Fibroblast of lung (primary cell): Measurements from ENCODE around the gene KRT25. TPM values are rescaled to one million over a fixed set of nuclear protein-coding genes. Genes with fewer than 3 reads are reported as not detected.

Experiments used
- DNase-seq, 2 donors: peaks; one replicate each; pipeline versions ENCODE4 v3.0.0 to v3.0.0-alpha.2; 2010; ENCODE audit warnings: low read depth in 2 of 2
- H2AFZ ChIP-seq: 2 replicates; pipeline ENCODE4 v1.5.1; 2012; ENCODE audit warnings: low read length, control low read depth, inconsistent platforms
- H3K27ac ChIP-seq: 2 replicates; pipeline ENCODE4 v1.5.1; 2011; ENCODE audit warnings: low read length, control low read depth; ENCODE audit not compliant: insufficient read depth
- H3K27me3 ChIP-seq: 2 replicates; pipeline ENCODE4 v1.5.1; 2011; ENCODE audit warnings: mild to moderate bottlenecking, low read length; ENCODE audit not compliant: control insufficient read depth, insufficient read depth
- H3K36me3 ChIP-seq: 2 replicates; pipeline ENCODE4 v1.5.1; 2011; ENCODE audit warnings: low read length; ENCODE audit not compliant: control insufficient read depth, insufficient read depth
- H3K4me1 ChIP-seq: 2 replicates; pipeline ENCODE4 v1.5.1; 2011; ENCODE audit warnings: low read length; ENCODE audit not compliant: control insufficient read depth, insufficient read depth; ENCODE audit errors: extremely low read depth
- H3K4me2 ChIP-seq: 2 replicates; pipeline ENCODE4 v1.5.1; 2011; ENCODE audit warnings: low read length, control low read depth; ENCODE audit not compliant: insufficient read depth; ENCODE audit errors: extremely low read depth
- H3K4me3 ChIP-seq, 4 experiments: fragments of 200-600 bp in 1 of 4; sonication (generic) in 1 of 4; replicated peaks in 1 of 4; 2 replicates each; pipeline ENCODE4 v1.5.1; 2011 to 2016; ENCODE audit warnings: low read length in 4 of 4, low read depth in 3 of 4, mild to moderate bottlenecking in 3 of 4, control low read depth in 2 of 4, inconsistent platforms in 1 of 4, mixed read lengths in 1 of 4; ENCODE audit not compliant: insufficient read depth in 1 of 4; ENCODE audit errors: control extremely low read depth in 1 of 4
- H3K79me2 ChIP-seq: 2 replicates; pipeline ENCODE4 v1.5.1; 2012; ENCODE audit warnings: mild to moderate bottlenecking, low read length, inconsistent platforms; ENCODE audit not compliant: control insufficient read depth, insufficient read depth
- H3K9ac ChIP-seq: 2 replicates; pipeline ENCODE4 v1.5.1; 2011; ENCODE audit warnings: mild to moderate bottlenecking, low read length, control low read depth; ENCODE audit not compliant: insufficient read depth
- H3K9me3 ChIP-seq: 2 replicates; pipeline ENCODE4 v1.5.1; 2012; ENCODE audit warnings: low read depth, low read length; ENCODE audit not compliant: control insufficient read depth, insufficient read depth
- H4K20me1 ChIP-seq: 2 replicates; pipeline ENCODE4 v1.5.1; 2011; ENCODE audit warnings: low read length; ENCODE audit not compliant: control insufficient read depth, insufficient read depth; ENCODE audit errors: extremely low read depth
- EZH2 ChIP-seq: IDR thresholded peaks from 2 replicates; pipeline ENCODE4 v1.5.1; 2012; ENCODE audit warnings: low read length, control low read depth, mild to moderate bottlenecking; ENCODE audit errors: missing control alignments
- polyA plus RNA-seq, 2 donors: library from polyadenylated mRNA; depleted of rRNA in 1 of 2; stranded (reverse) in 1 of 2; unstranded in 1 of 2; fragments of >200 nt; gene quantifications; 2 replicates each; pipeline ENCODE4 v1.2.1, GENCODE V29; 2011 to 2012; ENCODE audit warnings: missing spikeins in 1 of 2
- total RNA-seq: library from RNA; depleted of rRNA; stranded (reverse); fragments of >200 nt; gene quantifications from 2 replicates; pipeline ENCODE4 v1.2.1, GENCODE V29; 2014
- TF ChIP-seq, protein P1 (sequence below), 2 donors: IDR thresholded peaks in 1 of 2; conservative IDR thresholded peaks in 1 of 2; 1 replicate in 1 of 2; 2 replicates in 1 of 2; pipeline ENCODE4 v1.5.1; 2011 to 2012; ENCODE audit warnings: low read length in 2 of 2, control low read depth in 1 of 2, inconsistent platforms in 1 of 2, low read depth in 1 of 2, mild to moderate bottlenecking in 1 of 2

The KRT25 gene
- total and polyA plus RNA-seq, 2 donors (not counting 1 experiment from before 2014, with no cell fraction given), result not detected

DNA sequence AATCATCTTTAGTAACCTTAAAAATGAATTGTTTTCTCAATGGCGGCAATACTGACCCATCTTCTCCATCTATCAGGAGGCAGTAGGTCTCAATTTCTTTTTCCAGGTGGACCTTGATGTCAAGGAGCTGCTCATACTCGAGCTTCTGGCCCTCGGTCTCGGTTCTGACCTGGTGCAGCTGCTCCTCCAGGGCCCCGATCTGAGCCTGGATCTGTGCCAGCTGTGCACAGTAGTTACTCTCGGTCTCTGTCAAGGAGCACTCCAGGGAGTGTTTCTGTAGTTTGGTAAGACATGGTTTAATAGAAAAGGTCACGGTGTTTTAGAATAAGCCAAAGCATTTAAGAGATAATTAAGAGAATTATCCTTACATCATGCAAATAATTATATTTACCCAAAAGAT lies 22.3 kb upstream of the KRT25 start:
- no peaks in the 10 kb centered on the region for H3K9me3 ChIP-seq
- no peak overlapping the region for H3K9ac ChIP-seq
- H2AFZ ChIP-seq, result no peak overlapping the region
- no peaks in the 10 kb centered on the region for H3K79me2 ChIP-seq
- H3K4me1 ChIP-seq, result no peaks in the 10 kb centered on the region
- no peak overlapping the region for H3K4me2 ChIP-seq
- H3K4me3 ChIP-seq, result no peak overlapping the region
- no peak overlapping the region for H3K27ac ChIP-seq
- no peaks in the 10 kb centered on the region for H4K20me1 ChIP-seq
- peaks cover 23% of the 10 kb centered on the region for H3K27me3 ChIP-seq
- H3K36me3 ChIP-seq, result no peaks in the 10 kb centered on the region
- DNase-seq, result no peak
- TF ChIP-seq EZH2, result no peak
- TF ChIP-seq, protein P1, sequence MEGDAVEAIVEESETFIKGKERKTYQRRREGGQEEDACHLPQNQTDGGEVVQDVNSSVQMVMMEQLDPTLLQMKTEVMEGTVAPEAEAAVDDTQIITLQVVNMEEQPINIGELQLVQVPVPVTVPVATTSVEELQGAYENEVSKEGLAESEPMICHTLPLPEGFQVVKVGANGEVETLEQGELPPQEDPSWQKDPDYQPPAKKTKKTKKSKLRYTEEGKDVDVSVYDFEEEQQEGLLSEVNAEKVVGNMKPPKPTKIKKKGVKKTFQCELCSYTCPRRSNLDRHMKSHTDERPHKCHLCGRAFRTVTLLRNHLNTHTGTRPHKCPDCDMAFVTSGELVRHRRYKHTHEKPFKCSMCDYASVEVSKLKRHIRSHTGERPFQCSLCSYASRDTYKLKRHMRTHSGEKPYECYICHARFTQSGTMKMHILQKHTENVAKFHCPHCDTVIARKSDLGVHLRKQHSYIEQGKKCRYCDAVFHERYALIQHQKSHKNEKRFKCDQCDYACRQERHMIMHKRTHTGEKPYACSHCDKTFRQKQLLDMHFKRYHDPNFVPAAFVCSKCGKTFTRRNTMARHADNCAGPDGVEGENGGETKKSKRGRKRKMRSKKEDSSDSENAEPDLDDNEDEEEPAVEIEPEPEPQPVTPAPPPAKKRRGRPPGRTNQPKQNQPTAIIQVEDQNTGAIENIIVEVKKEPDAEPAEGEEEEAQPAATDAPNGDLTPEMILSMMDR (conservative IDR thresholded peaks at IDR 0.05 in 1 of 2, IDR thresholded peaks at IDR 0.05 in 1 of 2; ENCODE audit: low read depth in 1 of 2, low read length in 2 of 2), result no peak

DNA sequence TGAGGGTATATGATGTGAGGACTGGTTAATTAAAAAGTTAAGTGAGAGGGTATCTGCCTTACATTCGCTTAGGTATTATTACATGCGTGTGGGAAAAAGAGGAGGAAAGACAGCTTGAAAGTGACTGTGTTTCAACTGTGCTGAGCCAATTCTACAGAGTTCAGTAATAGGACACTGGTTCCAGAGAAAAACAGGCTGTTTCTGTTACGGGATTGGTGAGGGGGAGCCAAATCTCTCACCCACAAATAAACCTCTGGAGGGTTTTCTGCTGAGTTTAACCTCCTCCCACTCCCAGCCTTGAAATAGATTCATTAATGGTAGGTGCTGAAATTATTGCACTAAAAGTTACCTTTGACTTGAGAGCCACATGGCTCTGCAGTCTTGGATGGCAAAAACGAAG lies 20.8 kb upstream of the KRT25 start:
- TF ChIP-seq, protein P1 (conservative IDR thresholded peaks at IDR 0.05 in 1 of 2, IDR thresholded peaks at IDR 0.05 in 1 of 2; ENCODE audit: low read depth in 1 of 2, low read length in 2 of 2), result no peak
- no peak for TF ChIP-seq EZH2
- no peaks in the 10 kb centered on the region for H3K36me3 ChIP-seq
- no peak for DNase-seq
- no peak overlapping the region for H3K4me3 ChIP-seq
- H3K9me3 ChIP-seq, result no peaks in the 10 kb centered on the region
- H3K4me2 ChIP-seq, result no peak overlapping the region
- peaks cover 25% of the 10 kb centered on the region for H3K27me3 ChIP-seq
- no peaks in the 10 kb centered on the region for H3K79me2 ChIP-seq
- no peaks in the 10 kb centered on the region for H3K4me1 ChIP-seq
- no peak overlapping the region for H2AFZ ChIP-seq
- no peak overlapping the region for H3K27ac ChIP-seq
- H3K9ac ChIP-seq, result no peak overlapping the region
- no peaks in the 10 kb centered on the region for H4K20me1 ChIP-seq

DNA sequence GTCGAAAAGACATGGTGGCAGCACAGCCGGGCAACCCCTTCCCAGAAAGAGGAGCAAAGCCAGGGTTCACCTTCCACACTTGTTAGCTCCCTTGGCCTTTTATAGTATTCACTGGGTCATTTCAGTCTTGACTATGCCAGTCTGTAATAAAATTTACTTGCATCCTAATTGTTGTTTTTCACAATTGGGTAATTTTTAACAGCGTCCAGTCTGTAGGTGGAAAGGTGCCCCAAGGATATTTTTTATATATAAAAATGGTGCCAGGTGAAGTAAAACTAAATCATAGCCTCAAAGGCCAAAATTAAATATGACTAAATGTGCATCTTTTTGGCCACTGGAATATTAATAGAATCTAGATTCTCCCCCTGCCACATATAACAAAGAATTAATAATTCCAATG lies 17.0 kb upstream of the KRT25 start, which contains the start of gene KRT26:
TSS of gene KRT26 (minus strand) at position 101 of the 400 bp plus-strand sequence. CDS start at position 13, 88 bp downstream.
- peaks cover 16% of the 10 kb centered on the region for H3K27me3 ChIP-seq
- TF ChIP-seq EZH2, result no peak
- TF ChIP-seq, protein P1 (conservative IDR thresholded peaks at IDR 0.05 in 1 of 2, IDR thresholded peaks at IDR 0.05 in 1 of 2; ENCODE audit: low read depth in 1 of 2, low read length in 2 of 2), result no peak
- no peak within 1 kb of the TSS for H2AFZ ChIP-seq
- no peak within 1 kb of the TSS for H3K4me3 ChIP-seq
- H3K27ac ChIP-seq, result no peak within 1 kb of the TSS
- no peak for DNase-seq
- no peak within 1 kb of the TSS for H3K9ac ChIP-seq
- H3K4me1 ChIP-seq, result no peaks in the 10 kb centered on the region
- no peak within 1 kb of the TSS for H3K4me2 ChIP-seq
- no peaks in the 10 kb centered on the region for H3K9me3 ChIP-seq
- H3K36me3 ChIP-seq, result no peaks in the 10 kb centered on the region
- no peaks in the 10 kb centered on the region for H4K20me1 ChIP-seq
- no peaks in the 10 kb centered on the region for H3K79me2 ChIP-seq
